GM23338 (cell line): ENCODE data around the gene CCNY. TPM values are rescaled to one million over a fixed set of nuclear protein-coding genes. Genes with fewer than 3 reads are reported as not detected.

Experiments used
- ATAC-seq: fragments of 200-7000 bp; cut with Tn5 transposase; 3 replicates; pipeline ENCODE4 v1.9.1; 2020
- DNase-seq: peaks from one replicate; pipeline ENCODE4 v3.0.0-alpha.2; 2015; ENCODE audit warnings: low spot score
- H2AFZ ChIP-seq: fragments of 200-600 bp; sonication (generic); 2 replicates; pipeline ENCODE4 v1.8.0; 2016; ENCODE audit warnings: antibody characterized with exemption, mild to moderate bottlenecking, moderate library complexity
- H3F3A ChIP-seq: fragments of 200-600 bp; sonication (generic); replicated peaks from 2 replicates; pipeline ENCODE4 v1.8.0; 2017; ENCODE audit warnings: antibody characterized with exemption, mixed run types, low read depth
- H3K27ac ChIP-seq: fragments of 200-600 bp; sonication (generic); 2 replicates; pipeline ENCODE4 v1.6.1; 2016; ENCODE audit warnings: low read depth
- H3K27me3 ChIP-seq: fragments of 200-600 bp; sonication (generic); 2 replicates; pipeline ENCODE4 v1.8.0; 2016; ENCODE audit warnings: mild to moderate bottlenecking, mixed run types, moderate library complexity; ENCODE audit not compliant: insufficient read depth
- H3K36me3 ChIP-seq: fragments of 200-600 bp; sonication (generic); 2 replicates; pipeline ENCODE4 v1.8.0; 2016; ENCODE audit warnings: mild to moderate bottlenecking; ENCODE audit not compliant: insufficient read depth
- H3K4me1 ChIP-seq: fragments of 200-600 bp; sonication (generic); 2 replicates; pipeline ENCODE4 v1.8.0; 2016; ENCODE audit warnings: mild to moderate bottlenecking, moderate library complexity; ENCODE audit not compliant: insufficient read depth
- H3K4me2 ChIP-seq: fragments of 200-600 bp; sonication (generic); 2 replicates; pipeline ENCODE4 v1.7.1; 2017; ENCODE audit warnings: mixed run types
- H3K4me3 ChIP-seq: fragments of 200-600 bp; sonication (generic); 2 replicates; pipeline ENCODE4 v1.6.1; 2016; ENCODE audit warnings: mixed run types
- H3K79me2 ChIP-seq: fragments of 200-600 bp; sonication (generic); replicated peaks from 2 replicates; pipeline ENCODE4 v1.8.0; 2017; ENCODE audit warnings: mild to moderate bottlenecking; ENCODE audit not compliant: insufficient read depth
- H3K9me2 ChIP-seq: fragments of 200-600 bp; sonication (generic); 2 replicates; pipeline ENCODE4 v1.8.0; 2017; ENCODE audit not compliant: insufficient read depth
- H4K20me1 ChIP-seq: fragments of 200-600 bp; sonication (generic); replicated peaks from 2 replicates; pipeline ENCODE4 v1.8.0; 2017; ENCODE audit warnings: mild to moderate bottlenecking; ENCODE audit not compliant: insufficient read depth
- H3K27ac Mint-ChIP-seq: 2 replicates; pipeline ENCODE4 v1.8.0; 2020; ENCODE audit warnings: inconsistent platforms, mild to moderate bottlenecking, moderate library complexity, mixed read lengths
- H3K27me3 Mint-ChIP-seq: 3 replicates; pipeline ENCODE4 v1.8.0; 2022; ENCODE audit warnings: low read depth, mild to moderate bottlenecking, moderate library complexity, mixed read lengths, inconsistent platforms; ENCODE audit not compliant: insufficient read depth, poor library complexity
- H3K36me3 Mint-ChIP-seq: 3 replicates; pipeline ENCODE4 v1.8.0; 2021; ENCODE audit warnings: low read depth, mild to moderate bottlenecking, inconsistent platforms, moderate library complexity, mixed read lengths
- H3K4me1 Mint-ChIP-seq: 3 replicates; pipeline ENCODE4 v1.8.0; 2020; ENCODE audit warnings: mild to moderate bottlenecking, inconsistent platforms, mixed read lengths
- H3K4me3 Mint-ChIP-seq: 3 replicates; pipeline ENCODE4 v1.8.0; 2021; ENCODE audit warnings: moderate library complexity, mild to moderate bottlenecking, inconsistent platforms, mixed read lengths
- H3K9me3 Mint-ChIP-seq: 3 replicates; pipeline ENCODE4 v1.8.0; 2020; ENCODE audit warnings: moderate library complexity, mild to moderate bottlenecking, inconsistent platforms, mixed read lengths
- CREB1 ChIP-seq: fragments of 250-450 bp; sonication (Bioruptor Pico); IDR thresholded peaks from 2 replicates; pipeline ENCODE4 v1.5.0; 2020; ENCODE audit warnings: low read depth, mild to moderate bottlenecking, moderate library complexity
- CTCF ChIP-seq, 2 experiments: fragments of 200-600 bp in 1 of 2; sonication (generic) in 1 of 2; conservative IDR thresholded peaks; 2 replicates each; pipeline versions ENCODE4 v1.5.1 to v1.6.1; 2016 to 2017; ENCODE audit warnings: antibody characterized with exemption in 2 of 2, low read depth in 2 of 2, mild to moderate bottlenecking in 2 of 2, moderate library complexity in 1 of 2
- EZH2 ChIP-seq: fragments of 200-600 bp; sonication (generic); IDR thresholded peaks from one replicate; pipeline ENCODE4 v1.8.0; 2017; ENCODE audit warnings: antibody characterized with exemption, mild to moderate bottlenecking, low read depth; ENCODE audit not compliant: unreplicated experiment
- EZH2phosphoT487 ChIP-seq: fragments of 200-600 bp; sonication (generic); IDR thresholded peaks from one replicate; pipeline ENCODE4 v1.8.1; 2018; ENCODE audit warnings: antibody characterized with exemption; ENCODE audit not compliant: unreplicated experiment
- JUNB ChIP-seq: IDR thresholded peaks from one replicate; pipeline ENCODE4 v1.6.1; 2016; ENCODE audit warnings: antibody characterized with exemption; ENCODE audit not compliant: unreplicated experiment
- NANOG ChIP-seq: IDR thresholded peaks from 2 replicates; pipeline ENCODE4 v1.6.1; 2016; ENCODE audit warnings: antibody characterized with exemption, borderline replicate concordance
- POLR2AphosphoS5 ChIP-seq: IDR thresholded peaks from 2 replicates; pipeline ENCODE4 v1.6.1; 2016; ENCODE audit warnings: antibody characterized with exemption, low read depth
- REST ChIP-seq: IDR thresholded peaks from one replicate; pipeline ENCODE4 v1.6.1; 2018; ENCODE audit warnings: antibody characterized with exemption; ENCODE audit not compliant: unreplicated experiment
- STAT1 ChIP-seq: IDR thresholded peaks from one replicate; pipeline ENCODE4 v1.6.1; 2016; ENCODE audit warnings: antibody characterized with exemption; ENCODE audit not compliant: unreplicated experiment
- ZNF114 ChIP-seq: fragments of 250-450 bp; sonication (Bioruptor Pico); IDR thresholded peaks from 2 replicates; pipeline ENCODE4 v1.5.0; 2020; ENCODE audit warnings: mild to moderate bottlenecking, moderate library complexity
- ZNF331 ChIP-seq: fragments of 250-450 bp; sonication (Bioruptor Pico); IDR thresholded peaks from 2 replicates; pipeline ENCODE4 v1.5.0; 2020; ENCODE audit warnings: low read depth, mild to moderate bottlenecking, moderate library complexity
- polyA plus RNA-seq: library from polyadenylated mRNA; unstranded; fragments of >200 nt; fragmentation: Nextera tagmentation; extraction: Ambion mirVana; gene quantifications from 2 replicates; pipeline ENCODE4 v1.2.1, GENCODE V29; 2016
- total RNA-seq: library from RNA; depleted of rRNA; stranded (reverse); fragments of >200 nt; shearing (Covaris generic); gene quantifications from 2 replicates; pipeline ENCODE4 v1.2.3, GENCODE V29; 2014
- TF ChIP-seq, protein P1 (sequence below): IDR thresholded peaks from 2 replicates; pipeline ENCODE4 v1.6.1; 2016; ENCODE audit warnings: antibody characterized with exemption
- TF ChIP-seq, protein P2 (sequence below): fragments of 250-450 bp; sonication (Bioruptor Pico); IDR thresholded peaks from 2 replicates; pipeline ENCODE4 v1.5.0; 2020; ENCODE audit warnings: mild to moderate bottlenecking, moderate library complexity

CCNY gene
- total and polyA plus RNA-seq, 2 experiments from 2014 or later: 14.2 to 29.0 TPM

DNA sequence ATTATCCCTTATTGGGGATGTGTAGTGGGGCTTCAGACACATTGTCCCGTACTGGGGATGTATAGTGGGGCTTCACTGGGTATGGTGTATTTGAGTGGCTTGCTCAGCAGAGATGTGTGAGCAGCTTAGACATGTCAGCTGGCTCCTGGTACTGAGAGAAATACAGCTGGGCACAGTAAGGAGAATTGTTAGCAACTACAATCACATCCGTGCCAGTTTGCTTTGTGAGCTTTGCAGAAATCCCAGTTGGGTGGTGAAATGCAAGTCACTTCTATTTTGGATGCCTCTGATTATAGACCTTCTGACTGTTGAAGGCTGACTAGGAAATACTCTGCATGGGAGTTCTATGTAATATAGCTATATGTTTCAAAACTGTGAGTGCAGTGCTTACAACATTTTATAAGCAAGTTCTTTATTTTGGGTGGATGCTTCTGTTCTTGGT is 10.8 kb downstream of the CCNY start:
- Histone ChIP-seq H3K4me1 (no peaks in the 10 kb centered on the region; the same call in 1 of the 2 replicates), H3K36me3 (no peaks in the 10 kb centered on the region), H4K20me1 (peaks cover 54% of the 10 kb centered on the region), H3K4me2 (no peak overlapping the region), H3K79me2 (peaks cover 100% of the 10 kb centered on the region), H3K9me2 (no peaks in the 10 kb centered on the region), H3F3A (no peaks in the 10 kb centered on the region), H2AFZ (no peak overlapping the region), H3K27me3 (no peaks in the 10 kb centered on the region), H3K4me3 (no peak overlapping the region), H3K27ac (no peak overlapping the region)
- H3K36me3 Mint-ChIP-seq: no peaks in the 10 kb centered on the region
- TF ChIP-seq REST: no peak
- TF ChIP-seq, protein P1, sequence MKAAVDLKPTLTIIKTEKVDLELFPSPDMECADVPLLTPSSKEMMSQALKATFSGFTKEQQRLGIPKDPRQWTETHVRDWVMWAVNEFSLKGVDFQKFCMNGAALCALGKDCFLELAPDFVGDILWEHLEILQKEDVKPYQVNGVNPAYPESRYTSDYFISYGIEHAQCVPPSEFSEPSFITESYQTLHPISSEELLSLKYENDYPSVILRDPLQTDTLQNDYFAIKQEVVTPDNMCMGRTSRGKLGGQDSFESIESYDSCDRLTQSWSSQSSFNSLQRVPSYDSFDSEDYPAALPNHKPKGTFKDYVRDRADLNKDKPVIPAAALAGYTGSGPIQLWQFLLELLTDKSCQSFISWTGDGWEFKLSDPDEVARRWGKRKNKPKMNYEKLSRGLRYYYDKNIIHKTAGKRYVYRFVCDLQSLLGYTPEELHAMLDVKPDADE: no peak
- TF ChIP-seq ZNF331 (CRISPR knock-in tag): no peak
- no peak for TF ChIP-seq CTCF (conservative IDR thresholded peaks at IDR 0.05; ENCODE audit: low read depth in 2 of 2)
- TF ChIP-seq EZH2phosphoT487: no peak
- TF ChIP-seq ZNF114: no peak
- no peak for TF ChIP-seq EZH2
- no peak for TF ChIP-seq NANOG
- TF ChIP-seq, protein P2, sequence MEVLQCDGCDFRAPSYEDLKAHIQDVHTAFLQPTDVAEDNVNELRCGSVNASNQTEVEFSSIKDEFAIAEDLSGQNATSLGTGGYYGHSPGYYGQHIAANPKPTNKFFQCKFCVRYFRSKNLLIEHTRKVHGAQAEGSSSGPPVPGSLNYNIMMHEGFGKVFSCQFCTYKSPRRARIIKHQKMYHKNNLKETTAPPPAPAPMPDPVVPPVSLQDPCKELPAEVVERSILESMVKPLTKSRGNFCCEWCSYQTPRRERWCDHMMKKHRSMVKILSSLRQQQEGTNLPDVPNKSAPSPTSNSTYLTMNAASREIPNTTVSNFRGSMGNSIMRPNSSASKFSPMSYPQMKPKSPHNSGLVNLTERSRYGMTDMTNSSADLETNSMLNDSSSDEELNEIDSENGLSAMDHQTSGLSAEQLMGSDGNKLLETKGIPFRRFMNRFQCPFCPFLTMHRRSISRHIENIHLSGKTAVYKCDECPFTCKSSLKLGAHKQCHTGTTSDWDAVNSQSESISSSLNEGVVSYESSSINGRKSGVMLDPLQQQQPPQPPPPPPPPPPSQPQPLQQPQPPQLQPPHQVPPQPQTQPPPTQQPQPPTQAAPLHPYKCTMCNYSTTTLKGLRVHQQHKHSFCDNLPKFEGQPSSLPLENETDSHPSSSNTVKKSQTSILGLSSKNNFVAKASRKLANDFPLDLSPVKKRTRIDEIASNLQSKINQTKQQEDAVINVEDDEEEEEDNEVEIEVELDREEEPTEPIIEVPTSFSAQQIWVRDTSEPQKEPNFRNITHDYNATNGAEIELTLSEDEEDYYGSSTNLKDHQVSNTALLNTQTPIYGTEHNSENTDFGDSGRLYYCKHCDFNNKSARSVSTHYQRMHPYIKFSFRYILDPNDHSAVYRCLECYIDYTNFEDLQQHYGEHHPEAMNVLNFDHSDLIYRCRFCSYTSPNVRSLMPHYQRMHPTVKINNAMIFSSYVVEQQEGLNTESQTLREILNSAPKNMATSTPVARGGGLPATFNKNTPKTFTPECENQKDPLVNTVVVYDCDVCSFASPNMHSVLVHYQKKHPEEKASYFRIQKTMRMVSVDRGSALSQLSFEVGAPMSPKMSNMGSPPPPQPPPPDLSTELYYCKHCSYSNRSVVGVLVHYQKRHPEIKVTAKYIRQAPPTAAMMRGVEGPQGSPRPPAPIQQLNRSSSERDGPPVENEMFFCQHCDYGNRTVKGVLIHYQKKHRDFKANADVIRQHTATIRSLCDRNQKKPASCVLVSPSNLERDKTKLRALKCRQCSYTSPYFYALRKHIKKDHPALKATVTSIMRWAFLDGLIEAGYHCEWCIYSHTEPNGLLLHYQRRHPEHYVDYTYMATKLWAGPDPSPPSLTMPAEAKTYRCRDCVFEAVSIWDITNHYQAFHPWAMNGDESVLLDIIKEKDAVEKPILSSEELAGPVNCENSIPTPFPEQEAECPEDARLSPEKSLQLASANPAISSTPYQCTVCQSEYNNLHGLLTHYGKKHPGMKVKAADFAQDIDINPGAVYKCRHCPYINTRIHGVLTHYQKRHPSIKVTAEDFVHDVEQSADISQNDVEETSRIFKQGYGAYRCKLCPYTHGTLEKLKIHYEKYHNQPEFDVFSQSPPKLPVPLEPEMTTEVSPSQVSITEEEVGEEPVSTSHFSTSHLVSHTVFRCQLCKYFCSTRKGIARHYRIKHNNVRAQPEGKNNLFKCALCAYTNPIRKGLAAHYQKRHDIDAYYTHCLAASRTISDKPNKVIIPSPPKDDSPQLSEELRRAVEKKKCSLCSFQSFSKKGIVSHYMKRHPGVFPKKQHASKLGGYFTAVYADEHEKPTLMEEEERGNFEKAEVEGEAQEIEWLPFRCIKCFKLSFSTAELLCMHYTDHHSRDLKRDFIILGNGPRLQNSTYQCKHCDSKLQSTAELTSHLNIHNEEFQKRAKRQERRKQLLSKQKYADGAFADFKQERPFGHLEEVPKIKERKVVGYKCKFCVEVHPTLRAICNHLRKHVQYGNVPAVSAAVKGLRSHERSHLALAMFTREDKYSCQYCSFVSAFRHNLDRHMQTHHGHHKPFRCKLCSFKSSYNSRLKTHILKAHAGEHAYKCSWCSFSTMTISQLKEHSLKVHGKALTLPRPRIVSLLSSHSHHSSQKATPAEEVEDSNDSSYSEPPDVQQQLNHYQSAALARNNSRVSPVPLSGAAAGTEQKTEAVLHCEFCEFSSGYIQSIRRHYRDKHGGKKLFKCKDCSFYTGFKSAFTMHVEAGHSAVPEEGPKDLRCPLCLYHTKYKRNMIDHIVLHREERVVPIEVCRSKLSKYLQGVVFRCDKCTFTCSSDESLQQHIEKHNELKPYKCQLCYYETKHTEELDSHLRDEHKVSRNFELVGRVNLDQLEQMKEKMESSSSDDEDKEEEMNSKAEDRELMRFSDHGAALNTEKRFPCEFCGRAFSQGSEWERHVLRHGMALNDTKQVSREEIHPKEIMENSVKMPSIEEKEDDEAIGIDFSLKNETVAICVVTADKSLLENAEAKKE (CRISPR knock-in tag): no peak
- TF ChIP-seq CREB1 (CRISPR knock-in tag): no peak
- TF ChIP-seq STAT1: no peak
- no peak for TF ChIP-seq POLR2AphosphoS5
- no peak for TF ChIP-seq JUNB
- peaks cover 37% of the 10 kb centered on the region for H3K4me1 Mint-ChIP-seq
- ATAC-seq (no peak), DNase-seq (no peak)
- H3K27me3 Mint-ChIP-seq: no peaks in the 10 kb centered on the region
- H3K27ac Mint-ChIP-seq: 0 out of 2 replicates have a peak overlapping the region, but pooled peaks have one; percentile 61
- no peaks in the 10 kb centered on the region for H3K9me3 Mint-ChIP-seq
- no peak overlapping the region for H3K4me3 Mint-ChIP-seq
